ENCODE measurements around the gene FGF11.

FGF11 gene

DNA sequence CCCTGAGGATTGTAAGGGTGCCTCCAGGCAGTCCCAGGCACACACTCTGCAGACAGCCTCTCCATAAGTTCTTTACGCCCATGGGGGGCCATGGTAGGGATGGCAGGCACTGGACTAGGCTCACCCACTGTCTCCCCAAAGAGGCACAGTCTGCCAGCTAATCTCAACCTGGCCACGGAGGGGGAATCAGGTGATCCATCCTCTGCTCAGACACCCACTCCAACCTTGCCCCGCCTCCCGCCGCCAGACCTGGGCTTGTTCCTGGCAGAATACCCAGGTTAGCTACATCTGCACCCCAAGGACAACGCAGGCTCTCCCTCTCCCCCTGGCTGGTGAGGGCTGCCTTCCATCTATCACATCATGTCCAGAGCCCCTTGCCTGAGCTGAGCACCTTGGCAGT is 30.4 kb upstream of the FGF11 start:
- DNase-seq = no peak
- Histone ChIP-seq H3K4me3 (ENCODE audit: insufficient read depth, low read depth, low read length, poor library complexity, severe bottlenecking) (no peak overlapping the region), H3K9me3 (ENCODE audit: control insufficient read depth, low read length) (no peaks in the 10 kb centered on the region), H3K36me3 (ENCODE audit: control insufficient read depth, insufficient read depth, low read length) (no peaks in the 10 kb centered on the region), H3K27ac (ENCODE audit: insufficient read depth, low read length, poor library complexity, severe bottlenecking) (no peak overlapping the region), H3K27me3 (replicated peaks; ENCODE audit: control insufficient read depth, insufficient read depth, low read length, poor library complexity, severe bottlenecking) (no peaks in the 10 kb centered on the region), H3K4me1 (ENCODE audit: control insufficient read depth, insufficient read depth, low read length, poor library complexity, severe bottlenecking) (peaks cover 11% of the 10 kb centered on the region)

DNA sequence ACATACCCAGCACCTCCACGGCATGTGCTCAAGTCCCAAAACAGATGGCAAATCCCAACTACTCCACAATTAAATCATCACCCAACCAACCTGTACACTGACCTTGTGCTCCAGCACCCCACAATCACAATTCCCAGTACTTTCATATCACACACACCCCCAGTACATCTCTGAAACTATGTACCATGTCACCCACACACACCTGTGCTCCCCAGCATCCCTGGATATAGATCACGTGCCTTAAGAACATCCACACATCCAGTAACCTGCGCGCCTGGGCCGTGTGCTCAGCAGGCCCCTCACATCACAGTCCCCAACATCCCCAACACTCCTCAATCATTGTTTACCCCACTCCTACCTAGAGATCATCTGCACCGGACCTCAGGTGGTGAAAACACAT is 29.6 kb upstream of the FGF11 start:
- no peaks in the 10 kb centered on the region for H3K9me3 ChIP-seq (ENCODE audit: control insufficient read depth, low read length)
- H3K4me3 ChIP-seq (ENCODE audit: insufficient read depth, low read depth, low read length, poor library complexity, severe bottlenecking) = no peak overlapping the region
- H3K4me1 ChIP-seq (ENCODE audit: control insufficient read depth, insufficient read depth, low read length, poor library complexity, severe bottlenecking) = peaks cover 11% of the 10 kb centered on the region
- DNase-seq = no peak
- H3K36me3 ChIP-seq (ENCODE audit: control insufficient read depth, insufficient read depth, low read length) = no peaks in the 10 kb centered on the region
- no peak overlapping the region for H3K27ac ChIP-seq (ENCODE audit: insufficient read depth, low read length, poor library complexity, severe bottlenecking)
- H3K27me3 ChIP-seq (replicated peaks; ENCODE audit: control insufficient read depth, insufficient read depth, low read length, poor library complexity, severe bottlenecking) = no peaks in the 10 kb centered on the region

- Histone ChIP-seq H3K27me3 (replicated peaks; ENCODE audit: control insufficient read depth, insufficient read depth, low read length, poor library complexity, severe bottlenecking) (no peaks in the 10 kb centered on the region), H3K4me3 (ENCODE audit: insufficient read depth, low read depth, low read length, poor library complexity, severe bottlenecking) (no peak overlapping the region), H3K9me3 (ENCODE audit: control insufficient read depth, low read length) (no peaks in the 10 kb centered on the region), H3K36me3 (ENCODE audit: control insufficient read depth, insufficient read depth, low read length) (no peaks in the 10 kb centered on the region), H3K4me1 (ENCODE audit: control insufficient read depth, insufficient read depth, low read length, poor library complexity, severe bottlenecking) (no peaks in the 10 kb centered on the region), H3K27ac (ENCODE audit: insufficient read depth, low read length, poor library complexity, severe bottlenecking) (no peak overlapping the region)
- DNase-seq = no peak
Observed at GRCh38 chr17:7410634-7411426, 28.5 kb upstream of the FGF11 start.

DNA sequence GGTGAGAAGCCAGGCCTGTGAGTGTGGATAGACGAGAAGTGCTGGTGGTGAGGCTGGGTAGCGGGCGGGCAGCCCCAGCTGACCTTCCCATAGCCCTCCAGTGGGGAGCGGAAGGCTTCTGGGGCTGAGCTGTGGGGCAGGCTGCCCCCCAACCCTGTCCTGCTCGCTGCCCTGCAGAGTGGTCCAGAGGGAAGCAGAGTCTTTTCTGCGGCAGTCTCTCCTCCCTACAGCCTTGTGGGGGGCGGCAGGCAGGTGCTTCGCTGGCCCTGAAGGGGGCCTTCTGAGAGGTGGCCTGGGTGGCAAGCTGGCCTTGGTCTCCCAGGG is 27.9 kb upstream of the FGF11 start:
- no peak for DNase-seq
- Histone ChIP-seq H3K27me3 (replicated peaks; ENCODE audit: control insufficient read depth, insufficient read depth, low read length, poor library complexity, severe bottlenecking) (no peaks in the 10 kb centered on the region), H3K9me3 (ENCODE audit: control insufficient read depth, low read length) (no peaks in the 10 kb centered on the region), H3K27ac (ENCODE audit: insufficient read depth, low read length, poor library complexity, severe bottlenecking) (no peak overlapping the region), H3K4me1 (ENCODE audit: control insufficient read depth, insufficient read depth, low read length, poor library complexity, severe bottlenecking) (no peaks in the 10 kb centered on the region), H3K4me3 (ENCODE audit: insufficient read depth, low read depth, low read length, poor library complexity, severe bottlenecking) (no peak overlapping the region), H3K36me3 (ENCODE audit: control insufficient read depth, insufficient read depth, low read length) (no peaks in the 10 kb centered on the region)

- Histone ChIP-seq H3K4me3 (ENCODE audit: insufficient read depth, low read depth, low read length, poor library complexity, severe bottlenecking) (no peak overlapping the region), H3K4me1 (ENCODE audit: control insufficient read depth, insufficient read depth, low read length, poor library complexity, severe bottlenecking) (no peaks in the 10 kb centered on the region), H3K27me3 (replicated peaks; ENCODE audit: control insufficient read depth, insufficient read depth, low read length, poor library complexity, severe bottlenecking) (no peaks in the 10 kb centered on the region), H3K36me3 (ENCODE audit: control insufficient read depth, insufficient read depth, low read length) (no peaks in the 10 kb centered on the region), H3K27ac (ENCODE audit: insufficient read depth, low read length, poor library complexity, severe bottlenecking) (no peak overlapping the region), H3K9me3 (ENCODE audit: control insufficient read depth, low read length) (no peaks in the 10 kb centered on the region)
- no peak for DNase-seq
Observed at GRCh38 chr17:7413346-7413985, 25.8 kb upstream of the FGF11 start.

DNA sequence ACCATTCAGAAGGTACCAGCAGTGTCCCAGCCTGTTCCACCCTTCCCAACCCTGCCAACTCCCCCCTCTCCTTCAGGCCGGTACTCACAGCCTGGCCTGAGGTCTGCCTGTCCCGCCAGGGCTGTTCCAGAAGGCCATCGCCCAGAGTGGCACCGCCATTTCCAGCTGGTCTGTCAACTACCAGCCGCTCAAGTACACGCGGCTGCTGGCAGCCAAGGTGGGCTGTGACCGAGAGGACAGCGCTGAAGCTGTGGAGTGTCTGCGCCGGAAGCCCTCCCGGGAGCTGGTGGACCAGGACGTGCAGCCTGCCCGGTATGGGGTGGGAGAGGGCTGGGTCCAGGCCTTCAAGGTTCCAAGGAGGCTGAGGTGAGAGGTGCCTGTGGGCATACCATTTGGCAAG is 24.5 kb upstream of the FGF11 start:
- no peaks in the 10 kb centered on the region for H3K36me3 ChIP-seq (ENCODE audit: control insufficient read depth, insufficient read depth, low read length)
- no peak for DNase-seq
- H3K4me3 ChIP-seq (ENCODE audit: insufficient read depth, low read depth, low read length, poor library complexity, severe bottlenecking) = no peak overlapping the region
- H3K9me3 ChIP-seq (ENCODE audit: control insufficient read depth, low read length) = no peaks in the 10 kb centered on the region
- no peaks in the 10 kb centered on the region for H3K4me1 ChIP-seq (ENCODE audit: control insufficient read depth, insufficient read depth, low read length, poor library complexity, severe bottlenecking)
- no peaks in the 10 kb centered on the region for H3K27me3 ChIP-seq (replicated peaks; ENCODE audit: control insufficient read depth, insufficient read depth, low read length, poor library complexity, severe bottlenecking)
- no peak overlapping the region for H3K27ac ChIP-seq (ENCODE audit: insufficient read depth, low read length, poor library complexity, severe bottlenecking)

- Histone ChIP-seq H3K36me3 (ENCODE audit: control insufficient read depth, insufficient read depth, low read length) (no peaks in the 10 kb centered on the region), H3K4me1 (ENCODE audit: control insufficient read depth, insufficient read depth, low read length, poor library complexity, severe bottlenecking) (no peaks in the 10 kb centered on the region), H3K4me3 (ENCODE audit: insufficient read depth, low read depth, low read length, poor library complexity, severe bottlenecking) (no peak overlapping the region), H3K9me3 (ENCODE audit: control insufficient read depth, low read length) (no peaks in the 10 kb centered on the region), H3K27ac (ENCODE audit: insufficient read depth, low read length, poor library complexity, severe bottlenecking) (no peak overlapping the region), H3K27me3 (replicated peaks; ENCODE audit: control insufficient read depth, insufficient read depth, low read length, poor library complexity, severe bottlenecking) (no peaks in the 10 kb centered on the region)
- no peak for DNase-seq
Observed at GRCh38 chr17:7415784-7416183, 23.5 kb upstream of the FGF11 start.

DNA sequence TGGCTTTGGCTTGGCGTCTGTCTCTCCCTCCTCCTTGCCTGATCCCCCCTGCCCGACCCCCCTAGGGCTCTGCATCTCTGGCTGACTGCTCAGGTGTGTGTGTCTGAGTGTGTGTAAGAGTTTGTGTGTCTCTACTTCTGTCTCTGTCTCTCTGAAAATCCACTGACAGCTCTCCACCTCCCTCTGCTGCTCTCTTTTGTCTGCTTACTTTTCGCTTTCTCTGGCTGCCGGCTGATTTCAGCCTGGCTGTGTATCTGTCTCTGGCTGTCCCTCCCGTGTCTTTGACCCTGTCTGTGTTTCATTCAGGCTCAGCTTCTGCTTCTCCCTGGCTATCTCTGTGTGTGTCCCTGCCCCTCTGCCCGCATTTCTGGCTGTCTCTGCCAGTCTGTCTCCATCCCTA is 23.0 kb upstream of the FGF11 start:
- H3K27me3 ChIP-seq (replicated peaks; ENCODE audit: control insufficient read depth, insufficient read depth, low read length, poor library complexity, severe bottlenecking) = no peaks in the 10 kb centered on the region
- no peak overlapping the region for H3K4me3 ChIP-seq (ENCODE audit: insufficient read depth, low read depth, low read length, poor library complexity, severe bottlenecking)
- H3K36me3 ChIP-seq (ENCODE audit: control insufficient read depth, insufficient read depth, low read length) = no peaks in the 10 kb centered on the region
- H3K27ac ChIP-seq (ENCODE audit: insufficient read depth, low read length, poor library complexity, severe bottlenecking) = no peak overlapping the region
- H3K9me3 ChIP-seq (ENCODE audit: control insufficient read depth, low read length) = no peaks in the 10 kb centered on the region
- H3K4me1 ChIP-seq (ENCODE audit: control insufficient read depth, insufficient read depth, low read length, poor library complexity, severe bottlenecking) = no peaks in the 10 kb centered on the region
- no peak for DNase-seq

DNA sequence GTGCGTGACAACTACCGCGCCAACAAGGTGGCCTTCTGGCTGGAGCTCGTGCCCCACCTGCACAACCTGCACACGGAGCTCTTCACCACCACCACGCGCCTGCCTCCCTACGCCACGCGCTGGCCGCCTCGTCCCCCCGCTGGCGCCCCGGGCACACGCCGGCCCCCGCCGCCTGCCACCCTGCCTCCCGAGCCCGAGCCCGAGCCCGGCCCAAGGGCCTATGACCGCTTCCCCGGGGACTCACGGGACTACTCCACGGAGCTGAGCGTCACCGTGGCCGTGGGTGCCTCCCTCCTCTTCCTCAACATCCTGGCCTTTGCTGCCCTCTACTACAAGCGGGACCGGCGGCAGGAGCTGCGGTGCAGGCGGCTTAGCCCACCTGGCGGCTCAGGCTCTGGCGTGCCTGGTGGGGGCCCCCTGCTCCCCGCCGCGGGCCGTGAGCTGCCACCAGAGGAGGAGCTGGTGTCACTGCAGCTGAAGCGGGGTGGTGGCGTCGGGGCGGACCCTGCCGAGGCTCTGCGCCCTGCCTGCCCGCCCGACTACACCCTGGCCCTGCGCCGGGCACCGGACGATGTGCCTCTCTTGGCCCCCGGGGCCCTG is 22.2 kb upstream of the FGF11 start:
- Histone ChIP-seq H3K36me3 (ENCODE audit: control insufficient read depth, insufficient read depth, low read length) (no peaks in the 10 kb centered on the region), H3K9me3 (ENCODE audit: control insufficient read depth, low read length) (no peaks in the 10 kb centered on the region), H3K4me1 (ENCODE audit: control insufficient read depth, insufficient read depth, low read length, poor library complexity, severe bottlenecking) (no peaks in the 10 kb centered on the region), H3K27ac (ENCODE audit: insufficient read depth, low read length, poor library complexity, severe bottlenecking) (no peak overlapping the region), H3K4me3 (ENCODE audit: insufficient read depth, low read depth, low read length, poor library complexity, severe bottlenecking) (no peak overlapping the region), H3K27me3 (replicated peaks; ENCODE audit: control insufficient read depth, insufficient read depth, low read length, poor library complexity, severe bottlenecking) (no peaks in the 10 kb centered on the region)
- DNase-seq = no peak

DNA sequence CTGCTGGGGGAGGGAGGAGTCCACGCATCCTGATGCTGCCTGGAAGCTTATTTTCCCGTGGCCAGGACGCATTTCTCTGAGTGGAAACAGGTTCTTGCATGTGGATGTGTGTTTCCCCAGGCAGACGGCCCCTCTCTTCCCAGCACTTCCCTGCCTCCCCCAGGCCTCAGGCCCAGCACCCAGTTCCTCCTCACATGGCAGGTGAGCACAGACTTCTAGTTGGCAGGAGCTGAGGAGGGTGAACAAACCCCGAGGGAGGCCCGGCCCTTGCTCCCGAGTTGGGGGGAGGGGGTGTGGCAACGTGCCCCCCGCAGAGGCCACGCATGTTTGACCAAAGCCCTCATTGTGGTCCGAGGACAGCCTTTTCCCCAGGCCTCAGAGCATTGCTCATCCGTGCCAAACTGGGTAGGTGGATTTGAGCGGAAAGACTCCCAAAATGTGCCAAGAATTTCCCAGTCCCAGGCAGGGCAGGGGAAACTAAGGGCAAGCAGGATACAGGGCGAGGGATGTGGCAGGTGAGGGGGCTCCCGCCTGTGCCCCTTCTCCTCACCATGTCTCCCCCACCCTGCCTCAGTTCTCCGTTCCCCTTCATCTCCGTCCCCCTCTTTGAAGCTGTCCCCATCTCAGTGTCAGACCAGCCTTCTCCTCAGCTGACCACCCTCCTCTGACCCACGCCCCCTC is 20.7 kb upstream of the FGF11 start:
- no peak for DNase-seq
- Histone ChIP-seq H3K9me3 (ENCODE audit: control insufficient read depth, low read length) (no peaks in the 10 kb centered on the region), H3K4me1 (ENCODE audit: control insufficient read depth, insufficient read depth, low read length, poor library complexity, severe bottlenecking) (no peaks in the 10 kb centered on the region), H3K4me3 (ENCODE audit: insufficient read depth, low read depth, low read length, poor library complexity, severe bottlenecking) (no peak overlapping the region), H3K27me3 (replicated peaks; ENCODE audit: control insufficient read depth, insufficient read depth, low read length, poor library complexity, severe bottlenecking) (no peaks in the 10 kb centered on the region), H3K27ac (ENCODE audit: insufficient read depth, low read length, poor library complexity, severe bottlenecking) (no peak overlapping the region), H3K36me3 (ENCODE audit: control insufficient read depth, insufficient read depth, low read length) (no peaks in the 10 kb centered on the region)
